MM.1S (cell line): ENCODE data around the gene ATP2B2.

Experiments
- DNase-seq: peaks from one replicate; pipeline ENCODE4 v3.0.0-alpha.2; 2015
- H2AFZ ChIP-seq: fragments of 300-600 bp; sonication (generic); 2 replicates; pipeline ENCODE4 v1.6.0; 2016; ENCODE audit warnings: antibody characterized with exemption, low read length
- H3F3A ChIP-seq: fragments of 300-600 bp; sonication (generic); 2 replicates; pipeline ENCODE4 v1.6.1; 2016; ENCODE audit warnings: mild to moderate bottlenecking, antibody characterized with exemption, low read length, moderate library complexity, mixed read lengths; ENCODE audit not compliant: insufficient read depth
- H3K27ac ChIP-seq: fragments of 300-600 bp; sonication (generic); 2 replicates; pipeline ENCODE4 v1.5.1; 2016; ENCODE audit warnings: mild to moderate bottlenecking, low read length
- H3K27me3 ChIP-seq: fragments of 300-600 bp; sonication (generic); replicated peaks from 2 replicates; pipeline ENCODE4 v1.6.0; 2016; ENCODE audit warnings: low read length; ENCODE audit not compliant: insufficient read depth
- H3K36me3 ChIP-seq: fragments of 300-600 bp; sonication (generic); replicated peaks from 2 replicates; pipeline ENCODE4 v1.6.1; 2016; ENCODE audit warnings: mild to moderate bottlenecking, low read length, mixed read lengths; ENCODE audit not compliant: insufficient read depth
- H3K4me1 ChIP-seq: fragments of 300-600 bp; sonication (generic); 2 replicates; pipeline ENCODE4 v1.6.1; 2016; ENCODE audit warnings: low read length, mixed read lengths
- H3K4me2 ChIP-seq: fragments of 300-600 bp; sonication (generic); 2 replicates; pipeline ENCODE4 v1.6.0; 2016; ENCODE audit warnings: low read depth, low read length
- H3K4me3 ChIP-seq: fragments of 300-600 bp; sonication (generic); 2 replicates; pipeline ENCODE4 v1.5.1; 2016; ENCODE audit warnings: low read length, mixed read lengths
- H3K79me2 ChIP-seq: fragments of 300-600 bp; sonication (generic); 2 replicates; pipeline ENCODE4 v1.6.1; 2016; ENCODE audit warnings: mixed run types, low read length, mixed read lengths
- H3K9ac ChIP-seq: fragments of 300-600 bp; sonication (generic); 2 replicates; pipeline ENCODE4 v1.6.1; 2016; ENCODE audit warnings: low read length, mixed read lengths
- H3K9me2 ChIP-seq: fragments of 300-600 bp; sonication (generic); replicated peaks from 2 replicates; pipeline ENCODE4 v1.6.1; 2016; ENCODE audit warnings: mild to moderate bottlenecking, low read length, mixed read lengths; ENCODE audit not compliant: insufficient read depth
- H3K9me3 ChIP-seq: fragments of 300-600 bp; sonication (generic); replicated peaks from 2 replicates; pipeline ENCODE4 v1.6.1; 2016; ENCODE audit warnings: mild to moderate bottlenecking, low read length, mixed read lengths; ENCODE audit not compliant: insufficient read depth
- H4K20me1 ChIP-seq: fragments of 300-600 bp; sonication (generic); 2 replicates; pipeline ENCODE4 v1.6.1; 2016; ENCODE audit warnings: mild to moderate bottlenecking, low read length, moderate library complexity, mixed read lengths; ENCODE audit not compliant: insufficient read depth
- EZH2 ChIP-seq: fragments of 300-600 bp; sonication (generic); optimal IDR thresholded peaks from 2 replicates; pipeline ENCODE3; 2017; ENCODE audit warnings: low read depth, mild to moderate bottlenecking, antibody characterized with exemption, low read length, mixed read lengths
- EZH2phosphoT487 ChIP-seq: fragments of 300-600 bp; sonication (generic); IDR thresholded peaks from 2 replicates; pipeline ENCODE4 v1.6.1; 2018; ENCODE audit warnings: antibody characterized with exemption, low read length
- TF ChIP-seq, protein P1 (sequence below): fragments of 300-600 bp; sonication (generic); IDR thresholded peaks from 2 replicates; pipeline ENCODE4 v1.5.1; 2016; ENCODE audit warnings: antibody characterized with exemption, low read length, mixed read lengths

ATP2B2 gene

DNA sequence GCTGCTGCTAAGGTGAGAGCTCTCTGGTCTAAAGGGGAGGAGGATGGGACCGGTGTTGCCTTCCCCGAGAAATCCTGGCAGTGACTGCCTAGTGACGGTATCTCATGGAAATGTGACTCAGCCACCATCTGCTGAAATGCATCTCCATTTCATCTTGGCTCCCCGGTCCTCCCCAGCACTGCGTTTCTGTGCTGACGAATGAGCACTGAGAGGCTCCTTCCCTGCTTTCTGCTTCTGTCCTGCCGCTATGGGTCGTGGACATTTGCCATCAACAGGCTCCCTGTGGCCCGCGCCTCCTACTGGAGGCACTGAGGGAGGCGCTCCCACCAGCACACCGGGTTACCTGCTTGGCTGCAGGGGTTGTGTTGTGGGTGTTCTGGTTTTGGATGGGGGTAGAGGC is 170.9 kb downstream of the ATP2B2 start:
- Histone ChIP-seq H3K27me3 (peaks cover 29% of the 10 kb centered on the region), H3K4me1 (no peaks in the 10 kb centered on the region; the same call in 1 of the 2 replicates), H3K9ac (no peak overlapping the region), H4K20me1 (no peaks in the 10 kb centered on the region), H3K9me2 (no peaks in the 10 kb centered on the region), H3K4me3 (no peak overlapping the region), H3F3A (no peaks in the 10 kb centered on the region), H2AFZ (no peak overlapping the region), H3K79me2 (no peaks in the 10 kb centered on the region), H3K36me3 (no peaks in the 10 kb centered on the region), H3K4me2 (no peak overlapping the region), H3K9me3 (no peaks in the 10 kb centered on the region), H3K27ac (no peak overlapping the region)
- no peak for DNase-seq
- no peak for TF ChIP-seq EZH2phosphoT487
- TF ChIP-seq, protein P1, sequence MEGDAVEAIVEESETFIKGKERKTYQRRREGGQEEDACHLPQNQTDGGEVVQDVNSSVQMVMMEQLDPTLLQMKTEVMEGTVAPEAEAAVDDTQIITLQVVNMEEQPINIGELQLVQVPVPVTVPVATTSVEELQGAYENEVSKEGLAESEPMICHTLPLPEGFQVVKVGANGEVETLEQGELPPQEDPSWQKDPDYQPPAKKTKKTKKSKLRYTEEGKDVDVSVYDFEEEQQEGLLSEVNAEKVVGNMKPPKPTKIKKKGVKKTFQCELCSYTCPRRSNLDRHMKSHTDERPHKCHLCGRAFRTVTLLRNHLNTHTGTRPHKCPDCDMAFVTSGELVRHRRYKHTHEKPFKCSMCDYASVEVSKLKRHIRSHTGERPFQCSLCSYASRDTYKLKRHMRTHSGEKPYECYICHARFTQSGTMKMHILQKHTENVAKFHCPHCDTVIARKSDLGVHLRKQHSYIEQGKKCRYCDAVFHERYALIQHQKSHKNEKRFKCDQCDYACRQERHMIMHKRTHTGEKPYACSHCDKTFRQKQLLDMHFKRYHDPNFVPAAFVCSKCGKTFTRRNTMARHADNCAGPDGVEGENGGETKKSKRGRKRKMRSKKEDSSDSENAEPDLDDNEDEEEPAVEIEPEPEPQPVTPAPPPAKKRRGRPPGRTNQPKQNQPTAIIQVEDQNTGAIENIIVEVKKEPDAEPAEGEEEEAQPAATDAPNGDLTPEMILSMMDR = no peak
- no peak for TF ChIP-seq EZH2

DNA sequence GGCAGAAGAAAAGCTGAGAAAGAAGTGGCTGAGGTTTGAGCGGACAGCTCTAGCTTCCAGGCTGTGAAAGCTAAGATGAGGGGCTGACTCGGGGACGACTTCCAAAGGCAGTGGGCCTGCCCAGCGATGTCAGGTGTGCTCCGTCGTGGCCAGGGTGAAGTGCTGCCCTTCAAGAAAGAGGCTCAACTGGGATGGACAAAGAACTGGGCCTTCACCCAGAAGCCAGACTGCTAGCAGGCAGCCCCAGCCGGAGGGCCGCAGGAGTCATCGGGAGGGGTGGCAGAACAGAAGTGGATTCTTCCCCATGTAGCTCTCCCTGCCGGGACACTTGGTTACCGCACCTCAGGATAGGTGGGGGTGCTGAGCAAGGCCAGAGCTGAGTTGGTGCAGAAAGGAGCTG is 171.3 kb downstream of the ATP2B2 start:
- H3K4me1 ChIP-seq = no peaks in the 10 kb centered on the region; the same call in 1 of the 2 replicates

DNA sequence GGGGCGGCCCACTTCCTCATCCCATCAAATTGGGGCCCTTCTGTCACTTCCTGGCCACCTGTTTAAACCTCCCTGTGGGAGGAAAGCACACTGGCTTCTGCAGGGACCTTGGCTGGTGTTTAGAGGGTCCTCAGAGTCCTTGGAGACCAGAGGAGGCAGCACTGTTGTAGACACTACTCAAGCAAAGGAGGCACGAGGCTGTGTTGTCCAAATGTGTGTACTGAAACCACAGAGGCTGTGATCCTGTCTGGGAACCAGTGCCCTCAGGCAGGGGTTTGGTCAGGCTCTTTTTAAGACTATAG is 172.1 kb downstream of the ATP2B2 start:
- Histone ChIP-seq H3K9me3 (no peaks in the 10 kb centered on the region), H3K4me1 (no peaks in the 10 kb centered on the region; the same call in 1 of the 2 replicates), H4K20me1 (no peaks in the 10 kb centered on the region), H3K4me2 (no peak overlapping the region), H3K27ac (no peak overlapping the region), H3K36me3 (no peaks in the 10 kb centered on the region), H3K9me2 (no peaks in the 10 kb centered on the region), H3F3A (no peaks in the 10 kb centered on the region), H3K79me2 (no peaks in the 10 kb centered on the region), H3K27me3 (peaks cover 41% of the 10 kb centered on the region), H3K4me3 (no peak overlapping the region), H2AFZ (no peak overlapping the region), H3K9ac (no peak overlapping the region)
- TF ChIP-seq, protein P1 = no peak
- TF ChIP-seq EZH2phosphoT487 (no peak), EZH2 (no peak)
- DNase-seq = no peak

More for the DNA sequence above, 171.3 kb downstream of the ATP2B2 start:
- no peak overlapping the region for H3K27ac ChIP-seq
- no peak overlapping the region for H3K4me3 ChIP-seq
- H3K36me3 ChIP-seq = no peaks in the 10 kb centered on the region
- H4K20me1 ChIP-seq = no peaks in the 10 kb centered on the region
- no peak for DNase-seq
- no peak overlapping the region for H3K4me2 ChIP-seq
- H3K79me2 ChIP-seq = no peaks in the 10 kb centered on the region
- H3K9me3 ChIP-seq = no peaks in the 10 kb centered on the region
- no peaks in the 10 kb centered on the region for H3F3A ChIP-seq
- H3K27me3 ChIP-seq = peaks cover 34% of the 10 kb centered on the region
- H3K9me2 ChIP-seq = no peaks in the 10 kb centered on the region
- no peak overlapping the region for H3K9ac ChIP-seq
- no peak overlapping the region for H2AFZ ChIP-seq
- TF ChIP-seq, protein P1 = no peak
- no peak for TF ChIP-seq EZH2
- no peak for TF ChIP-seq EZH2phosphoT487
